Measurements from ENCODE around the gene DENND2D. TPM values are rescaled to one million over a fixed set of nuclear protein-coding genes. Genes with fewer than 3 reads are reported as not detected.

DENND2D gene
- total and polyA plus RNA-seq, 2 donors (not counting 3 experiments of a cell fraction or from before 2014, with no cell fraction given), result 0.41 to 1.00 TPM

DNA sequence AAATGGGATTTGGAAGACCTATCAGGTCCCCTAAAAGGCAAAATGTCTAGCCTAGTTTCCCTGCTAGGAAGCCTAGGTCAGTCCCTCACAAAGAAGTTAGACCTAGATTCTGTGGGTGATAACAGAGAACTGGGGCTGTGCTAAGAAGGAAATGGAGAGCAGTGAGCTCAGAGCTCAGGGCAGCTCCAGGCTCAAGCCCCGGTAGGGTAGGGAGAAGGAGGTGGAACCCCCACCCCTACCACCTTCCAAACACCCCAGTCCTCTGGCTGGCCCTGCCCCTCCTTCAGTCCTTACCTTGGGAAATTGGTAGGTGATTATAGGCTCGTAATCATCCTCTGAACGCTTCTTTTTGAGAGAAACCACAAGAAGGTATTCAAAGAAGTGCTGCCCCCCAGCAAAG, 1.1 kb downstream of the DENND2D start:
- no peak for FAIRE-seq
- Histone ChIP-seq H3K9ac (replicated peaks; ENCODE audit: extremely low read depth, insufficient read depth, low read length) (no peak overlapping the region), H3K9me1 (replicated peaks; ENCODE audit: control insufficient read depth, extremely low read depth, insufficient read depth, low read length) (no peaks in the 10 kb centered on the region), H3K4me2 (ENCODE audit: insufficient read depth, low read length) (no peak overlapping the region), H3K79me2 (ENCODE audit: control insufficient read depth, insufficient read depth, low read length) (no peaks in the 10 kb centered on the region), H2AFZ (ENCODE audit: low read depth, low read length) (no peak overlapping the region), H3K27me3 (ENCODE audit: control insufficient read depth in 2 of 2, insufficient read depth in 2 of 2, low read length in 2 of 2) (peaks cover 3 to 7% of the 10 kb centered on the region in 2 experiments), H3K4me3 (replicated peaks in 1 of 3; ENCODE audit: insufficient read depth in 1 of 3, low read depth in 1 of 3, low read length in 3 of 3) (no peak overlapping the region), H4K20me1 (replicated peaks; ENCODE audit: control insufficient read depth, extremely low read depth, insufficient read depth, low read length) (no peaks in the 10 kb centered on the region), H3K9me3 (replicated peaks; ENCODE audit: control insufficient read depth, insufficient read depth, low read length) (no peaks in the 10 kb centered on the region), H3K27ac (ENCODE audit: insufficient read depth, low read depth, low read length) (no peak overlapping the region), H3K36me3 (ENCODE audit: control insufficient read depth in 2 of 2, extremely low read depth in 1 of 2, insufficient read depth in 2 of 2, low read length in 2 of 2) (no peaks in the 10 kb centered on the region), H3K4me1 (ENCODE audit: control insufficient read depth, extremely low read depth, insufficient read depth, low read length) (peaks cover 1% of the 10 kb centered on the region)
- intact Hi-C loops (cut with micrococcal nuclease) (no loop called here), dilution Hi-C loops (cut with MboI; ENCODE audit: extremely low pct_ligation_motif_present, low sequenced_read_pairs) (no loop called here)
- ChIA-PET CTCF (interaction anchor here (1.2 to 1.3 kb wide), 2 partner anchors 8 kb away, joined by 3 to 4 read pairs; no protein-coding TSS in a partner anchor), POLR2A (no interaction called here)
- DNase-seq (ENCODE audit: low read depth, low spot score), result no peak
- no TSS peak for BruUV-seq (replicated peaks)
- TF ChIP-seq GATA2 (IDR thresholded peaks at IDR 0.05; ENCODE audit: insufficient read depth, insufficient read length, low read depth, low read length) (no peak), EZH2 (IDR thresholded peaks at IDR 0.05; ENCODE audit: borderline replicate concordance, low read depth, low read length, severe bottlenecking) (no peak), POLR2A (IDR thresholded peaks at IDR 0.05; ENCODE audit: low read depth, low read length) (no peak), MYC (IDR thresholded peaks at IDR 0.05; ENCODE audit: low read depth, low read length) (no peak), POLR2AphosphoS5 (IDR thresholded peaks at IDR 0.05; ENCODE audit: insufficient read depth, low read depth, low read length) (no peak), JUN (IDR thresholded peaks at IDR 0.05; ENCODE audit: borderline replicate concordance, insufficient read depth, insufficient read length, low read depth) (no peak), FOS (IDR thresholded peaks at IDR 0.05; ENCODE audit: borderline replicate concordance, insufficient read depth, low read length) (no peak)
- TF ChIP-seq, protein P1, sequence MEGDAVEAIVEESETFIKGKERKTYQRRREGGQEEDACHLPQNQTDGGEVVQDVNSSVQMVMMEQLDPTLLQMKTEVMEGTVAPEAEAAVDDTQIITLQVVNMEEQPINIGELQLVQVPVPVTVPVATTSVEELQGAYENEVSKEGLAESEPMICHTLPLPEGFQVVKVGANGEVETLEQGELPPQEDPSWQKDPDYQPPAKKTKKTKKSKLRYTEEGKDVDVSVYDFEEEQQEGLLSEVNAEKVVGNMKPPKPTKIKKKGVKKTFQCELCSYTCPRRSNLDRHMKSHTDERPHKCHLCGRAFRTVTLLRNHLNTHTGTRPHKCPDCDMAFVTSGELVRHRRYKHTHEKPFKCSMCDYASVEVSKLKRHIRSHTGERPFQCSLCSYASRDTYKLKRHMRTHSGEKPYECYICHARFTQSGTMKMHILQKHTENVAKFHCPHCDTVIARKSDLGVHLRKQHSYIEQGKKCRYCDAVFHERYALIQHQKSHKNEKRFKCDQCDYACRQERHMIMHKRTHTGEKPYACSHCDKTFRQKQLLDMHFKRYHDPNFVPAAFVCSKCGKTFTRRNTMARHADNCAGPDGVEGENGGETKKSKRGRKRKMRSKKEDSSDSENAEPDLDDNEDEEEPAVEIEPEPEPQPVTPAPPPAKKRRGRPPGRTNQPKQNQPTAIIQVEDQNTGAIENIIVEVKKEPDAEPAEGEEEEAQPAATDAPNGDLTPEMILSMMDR (IDR thresholded peaks at IDR 0.05; ENCODE audit: extremely low read depth in 1 of 2, insufficient read depth in 1 of 2, low read depth in 1 of 2, low read length in 2 of 2), result no peak
- TF ChIP-seq, protein P2, sequence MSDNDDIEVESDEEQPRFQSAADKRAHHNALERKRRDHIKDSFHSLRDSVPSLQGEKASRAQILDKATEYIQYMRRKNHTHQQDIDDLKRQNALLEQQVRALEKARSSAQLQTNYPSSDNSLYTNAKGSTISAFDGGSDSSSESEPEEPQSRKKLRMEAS (IDR thresholded peaks at IDR 0.05; ENCODE audit: insufficient read depth, insufficient read length), result no peak

Measured in endothelial cell of umbilical vein (primary cell).